Hepatic stellate cell (primary cell): Measurements from ENCODE around the gene GLI2.

Experiments used
- DNase-seq: peaks from one replicate; pipeline ENCODE4 v3.0.0; 2011; ENCODE audit warnings: low spot score

The GLI2 gene

DNA sequence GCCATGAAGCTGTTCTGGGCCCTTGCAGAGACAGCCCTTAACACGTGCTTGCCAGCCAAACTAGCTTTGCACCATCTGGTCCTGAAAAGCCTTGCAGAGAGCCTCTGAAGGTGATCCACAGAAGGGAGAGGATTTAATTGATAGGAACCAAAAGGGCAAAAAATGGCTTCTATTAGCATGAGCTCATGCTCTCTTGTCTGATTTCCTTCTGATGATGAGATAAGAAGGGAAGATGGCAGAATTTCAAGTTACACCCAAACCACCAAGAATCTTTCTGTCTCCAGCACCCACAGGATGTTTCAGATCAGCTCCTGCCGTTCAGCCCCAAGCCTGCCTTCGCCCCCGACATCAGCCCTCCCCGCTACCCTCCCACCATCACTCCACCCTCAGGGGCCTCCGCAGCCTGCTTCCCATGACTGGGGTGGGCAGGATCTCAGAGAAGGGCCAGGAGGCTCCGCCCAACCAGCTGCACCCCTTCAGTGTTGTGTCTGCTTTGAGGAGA, 23.4 kb upstream of the GLI2 start:
- no peak for DNase-seq

DNA sequence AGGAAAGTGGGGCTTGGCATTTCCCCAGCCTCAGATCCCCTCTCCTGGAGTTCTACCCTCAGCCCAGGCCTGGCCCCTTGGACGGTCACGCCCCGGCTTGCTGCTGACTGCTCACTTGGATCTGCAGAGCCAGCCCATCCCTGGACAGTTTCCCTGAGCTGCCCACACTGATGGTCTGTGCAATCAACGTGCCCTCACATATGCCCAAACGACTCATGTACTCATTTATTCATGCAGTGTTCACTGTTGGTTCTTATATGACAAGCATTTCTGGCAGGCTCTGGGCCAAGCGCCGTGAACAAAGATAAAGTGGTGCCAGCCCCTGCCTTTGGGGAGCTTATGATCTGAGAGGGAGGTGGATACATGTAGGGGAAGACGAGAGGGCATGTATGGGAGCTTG, 20.3 kb upstream of the GLI2 start:
- DNase-seq = no peak

DNA sequence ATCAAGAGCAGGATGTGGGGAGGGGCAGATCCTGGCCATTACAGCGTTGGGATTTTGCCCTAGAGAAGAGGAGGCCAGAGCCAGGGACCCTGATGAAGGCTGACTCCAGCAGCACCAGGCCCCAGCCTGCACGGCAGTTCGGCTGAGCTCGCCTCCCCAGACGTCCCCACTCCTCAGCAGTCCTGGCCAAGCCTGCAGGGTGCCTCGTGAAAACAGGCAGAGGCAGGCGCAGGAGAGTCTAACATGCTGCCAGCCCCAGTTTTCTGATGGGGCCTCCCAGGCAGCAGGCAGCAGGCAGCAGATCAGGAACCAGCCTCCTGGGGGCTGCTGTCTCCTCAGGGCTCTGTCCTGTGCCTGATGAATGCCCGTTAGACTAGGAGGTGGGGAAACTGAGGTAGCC, 19.7 kb upstream of the GLI2 start:
- DNase-seq = no peak

DNA sequence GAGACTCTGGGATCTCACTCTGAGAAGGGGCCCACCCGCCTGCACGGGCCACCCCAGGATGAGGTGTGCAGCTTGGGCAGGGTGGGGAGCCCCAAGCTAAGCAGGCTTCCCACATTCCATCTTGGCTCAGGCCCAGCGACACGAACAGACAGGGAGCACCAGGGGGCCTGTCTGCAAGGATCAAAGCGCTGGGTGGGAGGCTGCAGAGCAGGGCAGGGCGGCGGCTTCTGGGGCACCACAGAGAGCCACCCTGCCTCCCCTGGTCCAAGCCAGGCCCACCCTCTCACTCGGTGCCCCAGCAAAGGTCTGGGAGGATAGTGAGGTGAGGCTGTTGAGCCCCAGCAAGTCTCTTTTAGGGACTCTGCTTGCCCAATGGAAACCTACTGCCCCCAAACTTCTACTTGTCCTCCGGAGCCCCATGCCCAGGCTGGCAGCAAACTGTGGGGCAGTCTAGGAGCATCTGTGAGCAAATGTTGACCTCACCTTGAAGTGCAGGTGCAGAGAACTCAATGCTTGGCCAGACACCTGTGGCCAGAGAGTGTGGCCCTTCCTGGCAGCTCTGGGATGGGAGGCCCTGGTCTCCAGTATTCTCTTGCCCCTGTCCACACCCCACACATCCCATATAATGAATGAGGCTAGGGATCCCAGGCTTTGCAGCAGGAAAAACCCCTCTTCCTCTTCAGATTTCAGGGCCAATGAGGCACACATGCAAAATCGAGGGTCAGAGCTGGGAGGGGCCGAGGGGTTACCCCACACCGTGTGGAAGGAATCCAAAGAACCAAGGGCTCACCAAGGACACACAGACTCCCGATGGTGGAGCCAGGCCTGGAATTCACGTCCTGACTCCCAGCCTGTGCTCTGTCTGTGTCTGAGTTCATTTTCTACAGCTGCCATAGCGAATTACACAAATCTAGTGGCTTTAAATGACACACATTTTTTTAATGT, 18.8 kb upstream of the GLI2 start:
- DNase-seq = no peak

DNA sequence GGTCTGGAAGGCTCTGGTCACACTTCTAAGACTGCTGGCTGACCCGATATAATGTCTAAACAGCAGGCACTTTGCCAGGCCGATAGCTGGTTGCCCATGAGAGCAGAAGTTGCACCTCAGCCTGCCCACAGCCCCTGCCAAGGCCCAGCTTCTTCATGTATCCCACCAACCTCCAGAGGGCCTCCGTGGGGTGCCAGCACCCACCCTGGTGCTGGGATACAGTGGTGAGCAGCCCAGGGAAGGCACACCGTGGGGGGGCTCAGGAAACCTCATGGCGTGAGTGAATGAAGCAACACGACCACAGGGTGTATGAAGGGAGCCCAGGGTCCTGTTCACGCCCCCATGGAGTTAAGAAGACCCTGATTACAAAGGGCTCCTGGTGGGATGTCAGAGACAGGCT, 16.2 kb upstream of the GLI2 start:
- no peak for DNase-seq

DNA sequence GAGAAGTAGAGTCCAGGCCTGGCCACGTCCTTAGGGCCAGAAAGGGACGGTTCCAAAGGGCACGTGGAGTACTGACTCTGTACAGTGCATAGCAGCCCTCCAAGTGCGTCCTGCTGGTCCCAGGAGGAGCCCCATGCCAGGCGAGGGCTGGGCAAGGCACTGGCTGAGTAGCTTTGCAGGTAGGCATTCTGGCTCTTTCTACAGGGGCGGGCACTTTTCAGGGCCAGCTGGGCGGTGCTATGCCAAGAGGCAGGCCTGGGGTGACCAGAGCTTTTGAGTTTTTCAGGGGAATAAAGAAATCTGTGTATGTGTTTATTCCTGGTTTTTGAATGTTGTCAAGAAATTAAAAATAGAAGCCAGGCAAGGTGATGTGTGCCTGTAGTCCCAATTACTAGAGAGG, 15.4 kb upstream of the GLI2 start:
- no peak for DNase-seq

DNA sequence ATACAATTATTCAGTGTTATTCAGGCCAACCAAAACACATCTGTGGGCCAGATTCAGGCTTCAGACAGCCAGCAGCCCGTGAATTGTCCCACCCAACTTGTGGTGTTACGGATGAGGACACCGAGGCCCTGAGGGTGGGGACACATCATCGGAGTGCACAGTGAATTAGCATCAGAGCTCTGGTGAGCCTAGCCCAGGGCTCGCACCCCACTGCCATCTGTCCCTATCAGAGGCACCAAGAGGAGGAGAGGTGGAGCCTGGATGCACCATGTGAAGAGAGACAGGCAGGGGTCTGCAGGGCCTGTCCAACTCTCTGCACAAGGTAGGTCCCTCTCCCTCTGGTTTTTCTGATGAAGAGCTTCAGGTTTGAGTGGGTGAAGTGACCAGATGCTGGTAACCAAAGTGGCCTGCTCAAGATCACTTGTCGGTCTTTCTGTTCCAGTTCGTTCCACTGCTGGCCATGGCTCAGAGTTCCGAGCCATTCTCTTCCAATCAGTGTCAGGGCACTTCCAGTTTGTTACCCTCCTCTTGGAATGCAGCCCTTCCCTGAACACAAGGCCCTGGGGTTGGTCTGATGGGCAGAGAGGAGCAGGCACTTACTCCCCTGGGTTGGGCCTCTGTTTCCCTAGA, 14.8 kb upstream of the GLI2 start:
- no peak for DNase-seq

DNA sequence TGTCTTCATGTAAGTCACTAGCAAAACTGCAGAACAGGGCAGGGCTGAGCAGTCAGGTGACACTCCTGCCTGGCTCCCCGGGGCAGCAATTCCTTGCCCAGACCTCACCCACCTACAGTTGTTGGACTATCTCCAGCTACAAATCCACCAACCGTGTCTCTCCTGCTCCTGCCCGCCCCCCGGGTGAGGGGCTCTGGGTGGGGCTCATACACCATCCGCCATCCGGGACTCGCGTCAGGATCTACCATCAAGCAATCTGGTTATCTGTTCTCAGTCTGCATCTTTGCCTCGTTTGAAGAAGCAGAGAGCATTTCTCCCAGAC, 13.5 kb upstream of the GLI2 start:
- no peak for DNase-seq

DNA sequence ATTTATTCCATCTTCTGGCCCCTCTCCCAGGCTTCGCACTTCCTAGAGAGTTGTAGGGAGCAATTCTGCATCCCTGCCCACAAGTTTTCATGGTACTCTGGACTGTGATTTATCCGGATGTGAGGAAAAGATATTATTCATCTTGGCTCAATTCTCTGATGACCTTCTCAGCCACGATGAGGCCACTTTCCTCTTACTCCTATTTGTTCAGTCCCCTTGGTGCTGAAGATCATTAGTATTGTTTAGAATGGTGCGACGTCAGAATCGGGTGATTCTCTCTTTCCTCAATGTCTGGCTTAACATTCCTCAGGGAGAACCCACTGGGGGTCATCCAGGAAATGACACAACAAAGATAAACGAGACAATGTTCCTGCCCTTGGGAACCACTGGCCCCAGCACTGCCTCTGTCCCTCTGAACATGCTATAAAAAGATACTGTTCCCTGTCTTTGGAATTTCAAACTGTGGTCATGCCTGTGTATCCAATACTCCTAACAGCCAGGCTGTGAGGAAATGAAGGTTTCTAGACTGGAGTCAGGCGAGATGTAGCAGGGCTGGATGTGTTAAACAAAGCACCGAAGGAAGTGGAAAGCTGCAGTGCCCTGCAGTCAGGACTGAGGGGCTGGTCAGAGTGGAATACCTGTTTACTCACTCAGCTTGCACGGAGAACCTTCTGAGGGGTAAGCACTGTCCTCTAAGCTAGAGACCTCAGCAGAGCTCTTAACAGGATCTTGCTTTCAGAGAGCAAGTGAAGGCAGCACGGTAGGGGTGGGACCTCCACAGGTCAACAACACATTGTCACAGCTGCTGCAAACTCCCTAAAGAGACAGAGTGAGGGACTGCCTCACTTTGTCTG, 12.9 kb upstream of the GLI2 start:
- peak; percentile 80 for DNase-seq

DNA sequence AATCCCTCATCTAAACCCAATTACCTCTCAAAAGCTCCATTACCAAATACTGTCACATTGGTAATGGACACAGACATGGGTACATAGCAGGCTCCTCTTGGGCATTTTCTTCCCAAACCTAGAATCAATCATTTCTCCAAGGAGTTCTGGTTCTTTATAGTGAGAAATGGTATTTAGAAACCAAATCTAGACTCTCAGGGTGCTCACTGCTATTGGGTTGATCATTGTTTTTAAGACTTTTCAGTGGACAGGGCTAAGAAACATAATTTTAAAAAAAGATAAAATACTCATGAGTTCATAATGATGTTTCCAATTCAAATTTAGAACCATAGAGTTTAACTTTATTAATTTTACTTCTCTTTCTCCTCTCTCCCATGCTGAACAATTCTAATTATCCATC, 9.4 kb upstream of the GLI2 start:
- DNase-seq = no peak

DNA sequence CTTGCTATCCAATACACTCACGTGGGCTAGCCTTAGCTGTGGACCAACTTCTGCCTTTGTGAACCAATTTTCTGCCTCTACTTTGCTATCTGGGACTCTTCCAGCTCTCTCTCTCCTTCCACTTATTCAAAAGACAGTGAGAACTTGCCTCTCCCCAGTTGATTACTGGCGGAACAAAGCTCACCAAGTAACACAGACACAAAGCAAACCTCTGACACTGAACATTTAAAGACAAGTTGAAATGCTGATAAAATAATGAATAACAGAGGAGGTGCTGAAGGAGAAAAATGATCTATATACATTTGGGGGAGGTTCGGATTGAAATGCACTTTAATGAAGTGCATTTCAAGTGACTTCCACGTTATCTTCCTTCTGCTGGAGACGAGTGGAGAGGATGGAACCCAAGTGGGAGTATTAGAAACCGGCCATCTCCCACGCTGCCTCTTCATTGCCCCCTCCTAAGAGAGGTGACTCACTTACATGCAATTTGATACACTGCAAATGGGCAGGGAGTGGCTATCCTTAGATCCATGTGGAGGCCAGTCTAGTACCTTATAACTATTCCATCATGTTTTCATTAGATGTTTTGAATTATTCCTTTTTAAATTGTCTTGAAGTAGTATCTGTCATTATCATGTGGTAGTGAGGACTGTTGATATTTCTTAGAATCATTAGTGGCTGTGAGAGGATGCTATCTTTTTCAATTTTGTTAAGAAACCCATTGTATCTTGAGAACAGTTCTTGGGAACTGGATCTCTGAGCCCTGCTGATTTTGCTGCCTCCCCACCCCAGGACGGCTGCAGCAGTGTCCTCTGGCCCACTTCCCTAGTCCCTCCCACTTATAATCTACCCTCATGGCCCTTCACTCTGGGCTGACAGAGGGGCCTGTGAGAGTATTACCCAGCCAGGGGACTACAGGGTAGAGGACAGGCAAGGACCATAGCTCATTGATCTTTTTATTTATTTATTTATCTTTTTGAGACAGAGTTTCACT, 6.0 kb upstream of the GLI2 start:
- peak; percentile 69 for DNase-seq

DNA sequence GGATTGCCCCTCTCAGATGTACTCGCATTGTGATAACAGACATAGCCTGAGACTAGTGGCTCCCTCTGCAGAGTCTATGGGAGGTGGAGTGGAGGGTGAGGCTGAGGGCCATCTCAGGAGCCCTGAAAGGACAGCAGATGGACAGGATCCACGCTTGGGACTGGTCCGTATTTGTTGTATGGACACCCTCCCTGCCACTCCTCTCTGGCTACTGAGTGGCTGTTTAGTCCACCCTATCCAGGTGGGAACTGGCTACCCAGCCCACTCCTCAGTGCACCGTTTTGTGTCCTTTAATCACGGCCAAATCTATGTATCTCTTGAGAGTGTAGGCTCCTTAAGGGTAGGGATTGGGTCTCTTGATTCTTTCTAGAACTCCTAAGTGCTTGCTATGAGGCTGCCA, 4.5 kb upstream of the GLI2 start:
- no peak for DNase-seq

DNA sequence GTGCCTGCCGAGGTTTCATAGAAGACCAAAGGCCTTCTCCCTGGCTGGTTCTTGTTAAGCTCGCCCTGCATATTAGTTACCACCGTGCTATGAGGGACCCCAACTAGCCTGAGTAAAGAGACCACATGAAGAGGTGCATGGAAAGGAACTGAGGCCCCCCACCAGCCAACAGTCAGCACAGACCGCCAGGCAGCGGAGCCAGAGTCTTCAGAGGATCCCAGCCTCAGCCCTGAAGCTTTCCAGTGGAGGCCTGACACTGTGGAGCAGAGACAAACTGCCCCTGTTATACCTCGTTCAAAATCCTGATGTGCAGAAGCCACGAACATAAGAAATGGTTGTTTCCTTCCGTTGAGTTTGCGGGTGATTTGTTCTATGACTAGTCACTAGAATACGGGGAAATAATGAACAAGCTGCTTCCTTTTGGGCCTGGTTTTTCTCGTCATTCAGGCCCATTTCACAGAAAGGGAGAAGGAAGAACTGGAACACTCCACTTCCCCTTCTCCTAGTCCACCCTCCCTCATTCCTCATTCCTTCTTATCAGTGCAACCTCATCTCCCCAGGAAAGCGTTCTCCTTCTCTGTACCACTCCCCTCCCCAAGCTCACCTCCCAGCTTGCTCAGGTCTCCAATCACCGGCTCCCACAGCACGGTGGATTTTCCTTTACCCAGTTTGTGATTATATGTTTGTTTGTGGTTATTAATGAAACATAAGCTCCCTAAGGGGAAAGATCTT, 3.0 kb upstream of the GLI2 start:
- no peak for DNase-seq

DNA sequence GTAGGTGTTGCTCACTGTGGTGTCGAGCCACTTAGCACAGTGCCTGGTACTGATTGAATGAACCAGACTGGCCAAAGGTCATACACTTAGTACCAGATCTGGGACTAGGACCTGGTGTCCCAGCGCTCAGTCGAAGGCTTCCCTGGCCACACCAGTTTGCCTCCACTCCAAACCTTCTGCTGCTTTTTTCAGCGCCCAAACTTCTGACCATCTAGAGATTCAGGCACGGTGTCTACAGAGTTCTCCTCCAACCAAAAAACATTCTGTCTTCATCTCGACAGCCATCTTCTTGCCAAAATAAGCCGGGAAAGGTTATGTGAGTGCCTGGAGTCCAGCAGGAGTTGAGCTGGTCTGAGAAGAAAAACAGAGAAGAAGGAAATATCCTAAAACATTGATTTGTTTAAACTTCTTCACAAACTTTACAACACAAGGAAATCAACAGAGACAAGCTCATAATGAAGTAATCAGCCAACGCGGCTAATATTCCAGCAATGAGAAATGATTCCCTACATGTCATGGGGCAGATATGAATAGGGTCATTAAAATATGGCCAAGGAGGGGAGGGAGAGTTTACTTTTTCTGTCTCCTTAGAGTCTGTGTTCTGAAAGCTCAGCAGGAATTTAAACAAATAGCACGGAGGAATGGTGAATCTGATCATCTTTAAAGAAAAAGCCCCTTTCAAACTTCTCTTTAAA, 2.3 kb upstream of the GLI2 start:
- DNase-seq = no peak

DNA sequence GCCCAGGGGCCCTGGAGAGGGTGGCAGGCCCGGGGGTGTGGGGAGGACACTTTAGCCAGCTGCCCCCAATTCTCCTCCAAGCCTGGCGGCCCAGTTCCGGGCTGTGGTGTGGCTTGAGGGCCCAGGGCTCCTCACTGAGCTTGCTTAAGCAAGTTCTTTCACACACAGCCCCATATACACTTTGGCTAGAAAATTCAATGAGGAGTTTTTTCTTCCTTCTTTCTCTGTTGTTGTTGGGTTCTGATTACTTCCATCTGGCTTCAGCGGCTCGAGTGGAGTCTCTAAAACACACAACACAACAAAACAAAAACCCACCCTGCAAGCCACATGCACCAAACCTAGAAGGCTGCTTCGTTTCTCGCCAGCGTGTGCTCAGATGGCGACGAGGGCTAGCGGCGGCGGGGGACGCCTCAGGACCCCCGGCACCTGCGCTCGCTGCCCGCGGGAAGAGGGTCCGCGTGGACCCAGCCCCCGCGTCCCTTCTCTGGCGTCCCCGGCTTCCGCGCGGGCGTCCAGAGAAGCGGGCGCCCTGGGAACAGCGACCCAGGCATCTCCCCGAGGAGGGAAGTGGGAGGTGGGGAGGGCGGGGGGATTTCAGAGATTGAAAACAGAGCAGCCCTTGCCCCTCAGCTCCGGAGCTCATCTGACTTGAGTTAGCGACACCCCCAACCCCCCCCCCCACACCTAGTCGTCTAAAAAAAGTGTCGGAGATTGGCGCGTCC, 577 bp upstream of the GLI2 start:
- no peak for DNase-seq

DNA sequence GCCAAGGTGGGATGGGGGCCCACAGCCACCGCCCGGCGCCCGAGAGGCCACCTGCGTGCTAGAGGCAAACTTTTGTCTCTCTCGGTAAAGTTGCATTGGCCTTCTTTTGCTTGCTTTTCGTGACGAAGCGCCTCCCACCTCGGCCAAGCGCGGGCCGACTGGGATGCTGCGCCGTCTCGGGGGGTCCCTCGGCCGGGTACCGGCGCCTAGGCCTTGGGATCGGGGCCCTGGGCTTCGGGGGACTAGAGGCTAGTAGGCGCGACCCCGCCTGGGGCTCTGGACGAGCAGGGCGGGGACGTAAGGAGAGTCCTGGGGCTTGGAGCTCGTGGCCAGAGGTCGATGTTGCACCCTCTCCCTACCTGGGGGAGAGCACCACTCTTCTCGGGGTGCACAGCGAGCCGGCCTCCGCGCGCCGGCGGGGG, 545 bp downstream of the GLI2 start:
- no peak for DNase-seq

DNA sequence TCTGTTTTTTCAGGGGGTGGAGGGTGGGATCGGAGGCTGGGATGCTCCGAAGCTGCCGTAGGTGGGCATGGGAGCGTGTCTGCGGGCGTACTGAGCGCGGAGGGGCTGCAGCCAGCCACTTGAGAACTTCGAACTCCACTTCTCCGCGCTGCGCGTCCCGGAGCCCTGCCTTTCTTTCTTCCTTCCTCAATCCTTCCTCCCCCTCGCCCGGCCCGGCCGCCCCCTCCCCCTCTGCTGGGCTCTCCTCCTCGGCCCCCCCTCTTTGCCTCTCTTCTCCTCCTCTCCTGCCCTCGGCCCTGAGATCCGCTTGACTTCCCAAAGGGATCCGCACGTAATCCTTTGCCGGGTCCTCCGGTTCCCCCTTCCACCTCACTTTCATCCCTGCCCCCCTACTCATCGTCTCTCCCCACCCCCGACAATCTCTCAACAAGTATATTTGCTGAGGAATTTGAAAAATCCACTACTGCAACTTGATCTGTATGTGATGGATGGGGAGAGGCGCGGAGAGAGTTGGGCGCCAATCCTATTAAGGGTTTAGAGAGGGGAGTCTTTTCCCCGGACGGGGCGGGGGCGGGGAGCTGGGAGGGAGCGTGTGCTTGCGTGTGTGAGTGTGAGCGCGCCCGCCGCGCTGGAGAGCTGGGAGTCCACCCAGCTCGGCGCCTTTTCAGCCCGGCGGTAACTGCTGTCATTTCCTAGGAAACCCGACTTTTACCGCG, 1.1 kb downstream of the GLI2 start:
- peak; percentile 84 for DNase-seq

DNA sequence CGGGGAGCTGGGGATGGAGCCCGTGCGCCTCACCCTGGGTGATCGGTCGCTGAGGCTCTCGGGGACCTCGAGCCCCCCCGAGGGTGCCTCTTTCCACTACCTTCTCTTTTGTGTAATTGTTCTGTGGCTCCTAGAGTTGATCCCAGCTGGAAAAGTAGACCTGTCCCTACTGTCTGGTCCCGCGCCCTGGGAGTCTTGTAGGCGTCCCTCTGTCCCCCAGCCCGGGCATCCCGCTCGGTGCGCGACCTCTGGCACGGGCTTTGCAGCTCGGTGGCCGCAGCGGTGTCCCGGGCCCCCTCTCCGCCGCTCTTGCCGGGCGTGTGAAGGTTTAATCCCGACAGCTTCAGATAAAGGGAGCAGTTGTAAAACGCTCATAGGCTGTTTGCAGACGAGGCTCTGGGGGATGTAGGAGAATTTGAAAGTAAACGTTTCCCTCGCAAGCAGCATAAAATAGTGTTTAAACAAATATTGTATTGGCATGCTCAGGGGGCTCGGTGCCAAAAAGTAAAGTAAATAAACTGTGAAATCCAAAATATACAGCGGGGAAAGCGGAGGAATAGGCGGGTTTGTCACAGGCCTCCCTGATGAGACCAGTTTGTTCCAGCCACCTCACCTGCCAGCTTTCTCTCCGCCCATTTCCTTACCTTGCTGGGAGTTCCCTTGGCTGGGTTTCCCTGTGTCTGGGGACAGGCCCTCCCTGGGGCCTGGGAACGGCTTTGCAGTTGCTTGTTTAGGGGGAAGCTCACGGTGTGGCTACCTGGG, 1.9 kb downstream of the GLI2 start:
- DNase-seq = no peak
